Activated T-cell treated with anti-CD3 and anti-CD28 coated beads for 4 hours (primary cell): ENCODE results near the gene ST7.

Experiments
- DNase-seq: peaks from one replicate; pipeline ENCODE4 v3.0.0-alpha.2; 2020

ST7 gene

DNA sequence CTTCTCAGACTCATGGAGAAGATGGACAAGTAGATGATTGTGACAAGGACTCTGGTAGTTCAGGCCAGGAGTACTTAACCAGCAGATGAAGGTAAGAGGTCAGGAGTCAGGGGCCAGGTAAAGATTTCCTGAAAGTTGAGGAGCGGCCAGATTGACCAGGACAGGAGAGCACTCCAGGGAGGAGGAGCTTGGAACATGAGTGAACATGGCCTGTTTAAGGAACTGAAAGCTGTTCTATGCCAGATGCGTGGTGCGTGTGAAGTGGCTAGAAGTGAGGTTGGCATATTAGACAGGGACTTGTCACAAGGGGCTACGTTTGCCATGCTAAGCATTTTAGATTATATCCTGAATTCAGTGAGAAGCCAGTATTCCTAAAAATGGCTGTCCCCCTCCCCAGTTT lies 212.4 kb downstream of the ST7 start:
- no peak for DNase-seq

DNA sequence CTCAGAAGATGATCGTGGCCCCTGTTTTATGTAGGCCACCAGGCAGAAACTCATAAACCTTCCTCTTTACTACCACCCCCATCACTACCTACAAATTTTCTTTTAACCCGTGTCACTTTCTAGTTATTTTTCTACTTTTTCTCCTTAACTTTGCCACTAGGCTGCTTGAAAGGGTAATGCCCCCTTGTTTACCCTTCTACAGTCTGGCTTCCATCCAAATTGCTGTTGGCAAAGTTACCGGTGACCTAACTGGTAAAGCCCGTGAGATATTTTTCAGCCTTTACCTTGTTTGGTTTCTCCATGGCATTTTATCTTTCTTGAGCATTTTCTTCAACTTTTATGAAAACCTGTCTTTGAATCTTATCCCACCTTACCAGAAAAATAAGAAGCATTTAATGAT lies 216.6 kb downstream of the ST7 start:
- DNase-seq: no peak

- no peak for DNase-seq
Observed at GRCh38 chr7:117171106-117171505, 217.8 kb downstream of the ST7 start.

DNA sequence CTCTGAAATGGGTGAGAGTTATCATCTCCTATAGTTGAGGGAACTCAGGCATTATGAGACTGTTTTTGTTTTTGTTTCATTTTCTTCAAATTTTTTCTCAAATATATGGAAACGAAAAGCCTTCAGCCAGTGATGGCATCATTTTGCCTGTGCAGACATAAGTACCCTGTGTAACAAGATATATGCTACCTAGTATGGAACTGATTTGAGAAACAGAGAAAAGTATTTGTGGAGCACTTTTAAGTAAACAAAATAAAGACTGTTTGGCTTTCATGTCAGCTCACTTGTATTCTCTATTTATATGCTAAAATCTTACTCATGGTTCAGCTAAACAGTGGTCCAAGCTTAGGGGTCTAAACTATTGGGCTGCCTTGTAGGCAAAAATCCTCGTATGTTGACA lies 219.0 kb downstream of the ST7 start:
- DNase-seq: no peak

DNA sequence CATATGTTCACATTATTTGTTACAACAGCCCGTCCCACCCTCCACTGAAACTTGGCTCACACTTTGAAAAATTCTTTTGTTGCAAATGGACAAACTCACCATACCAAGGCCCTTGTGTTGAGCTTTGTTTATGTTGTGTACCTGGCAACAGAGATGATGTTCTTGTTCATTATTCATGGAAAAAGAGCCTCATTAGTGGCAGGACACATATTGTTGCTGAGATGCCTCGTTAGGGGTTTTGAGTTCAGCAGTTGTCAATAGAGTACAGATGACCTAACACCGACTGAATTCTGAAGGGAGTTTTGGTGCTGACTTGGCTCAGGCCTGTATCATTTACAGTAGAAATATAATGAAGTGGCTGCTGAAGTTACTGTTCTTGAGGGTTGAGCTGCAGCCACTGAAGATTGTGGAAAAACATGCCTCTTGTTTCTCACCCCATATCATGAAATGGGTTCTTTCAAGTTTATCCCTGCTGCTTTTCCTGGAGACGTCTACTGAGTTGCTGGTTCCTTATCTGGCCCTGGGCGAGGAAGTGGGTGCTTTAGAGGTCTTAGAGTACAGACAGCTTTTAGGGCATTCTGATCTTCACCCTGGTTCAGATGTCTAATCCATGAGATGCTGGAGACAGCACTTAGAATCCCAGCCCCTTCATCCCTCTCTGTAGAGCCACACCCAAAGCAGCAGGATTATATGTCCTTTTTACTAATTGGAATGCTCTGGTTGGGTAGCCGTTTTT lies 219.9 kb downstream of the ST7 start:
- DNase-seq: no peak

- no peak for DNase-seq
Observed at GRCh38 chr7:117176206-117176605, 222.9 kb downstream of the ST7 start.

- no peak for DNase-seq
Observed at GRCh38 chr7:117178600-117178999, 225.3 kb downstream of the ST7 start.

DNA sequence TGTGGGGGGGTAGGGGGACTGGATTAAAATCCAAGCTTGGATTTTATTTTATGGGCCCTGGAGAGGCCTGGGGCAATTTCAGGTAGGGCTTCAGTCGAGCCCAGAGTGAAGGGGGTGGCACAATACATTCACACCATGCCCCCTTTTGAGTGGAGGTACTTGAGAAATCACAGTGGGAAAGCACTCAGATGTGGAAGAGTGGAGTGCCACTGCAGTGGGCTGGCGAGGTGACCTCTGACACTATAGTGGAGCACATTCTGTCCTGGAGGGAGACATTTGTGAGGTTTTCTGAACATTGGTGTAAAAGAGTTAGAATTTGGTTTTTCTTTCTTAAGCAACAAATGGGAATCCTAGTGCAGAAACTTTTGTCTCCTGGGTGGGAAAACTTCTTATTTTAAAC lies 226.4 kb downstream of the ST7 start:
- no peak for DNase-seq

GRCh38 chr7:117183729-117184128 lies 230.4 kb downstream of the ST7 start:
- DNase-seq: no peak

DNA sequence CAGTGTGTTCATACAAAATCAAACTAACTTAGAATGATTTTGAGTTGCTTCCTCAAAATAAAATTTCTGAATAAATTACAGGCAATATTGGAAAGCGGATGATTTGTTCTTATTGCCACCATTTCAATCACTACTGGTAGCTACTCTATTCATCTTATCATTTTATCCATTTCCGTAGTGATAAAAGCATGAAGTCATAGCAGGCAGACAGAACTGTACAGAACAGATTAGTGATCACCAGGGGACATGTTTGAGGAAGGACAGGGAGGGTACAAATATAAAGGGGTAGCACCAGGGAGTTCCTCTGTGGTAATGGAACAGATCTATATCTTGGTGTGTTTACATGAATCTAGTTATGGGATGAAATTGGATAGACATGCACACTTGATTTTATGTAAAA lies 231.1 kb downstream of the ST7 start:
- DNase-seq: no peak

- DNase-seq: no peak
Observed at GRCh38 chr7:117185124-117185523, 231.8 kb downstream of the ST7 start.

GRCh38 chr7:117186218-117187010 lies 233.1 kb downstream of the ST7 start:
- DNase-seq: no peak

- no peak for DNase-seq
Observed at GRCh38 chr7:117188376-117188775, 235.1 kb downstream of the ST7 start.

GRCh38 chr7:117188949-117189592 lies 235.8 kb downstream of the ST7 start:
- no peak for DNase-seq

GRCh38 chr7:117190104-117190503 lies 236.8 kb downstream of the ST7 start:
- no peak for DNase-seq

GRCh38 chr7:117190746-117191435 lies 237.6 kb downstream of the ST7 start:
- no peak for DNase-seq

GRCh38 chr7:117192108-117192507 lies 238.8 kb downstream of the ST7 start:
- no peak for DNase-seq

GRCh38 chr7:117193564-117193963 lies 240.3 kb downstream of the ST7 start:
- DNase-seq: no peak

- DNase-seq: no peak
Observed at GRCh38 chr7:117194445-117194844, 241.1 kb downstream of the ST7 start.

DNA sequence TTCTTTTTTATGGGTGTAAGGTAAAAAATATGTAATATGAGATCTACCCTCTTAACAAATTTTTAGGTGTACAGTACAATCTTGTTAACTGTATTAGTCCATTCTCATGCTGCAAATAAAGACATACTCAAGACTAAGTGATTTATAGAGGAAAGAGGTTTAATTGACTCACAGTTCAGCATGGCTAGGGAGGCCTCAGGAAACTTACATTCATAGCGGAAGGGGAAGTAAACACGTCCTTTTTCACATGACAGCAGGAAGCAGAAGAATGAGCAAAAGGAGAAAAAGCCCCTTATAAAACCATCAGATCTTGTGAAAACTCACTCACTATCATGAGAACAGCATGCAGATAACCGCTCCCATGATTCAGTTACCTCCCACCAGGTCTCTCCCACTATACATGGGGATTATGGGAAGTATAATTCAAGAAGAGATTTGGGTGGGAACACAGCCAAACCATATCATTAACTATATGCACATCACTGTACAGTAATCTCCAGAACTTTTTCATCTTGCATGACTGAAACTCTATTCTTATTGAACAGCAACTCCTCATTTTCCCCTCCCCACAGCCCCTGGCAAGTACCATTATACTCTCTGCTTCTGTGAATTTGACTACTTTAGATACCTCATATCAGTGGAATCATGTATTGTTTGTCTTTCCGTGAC lies 242.2 kb downstream of the ST7 start:
- no peak for DNase-seq

DNA sequence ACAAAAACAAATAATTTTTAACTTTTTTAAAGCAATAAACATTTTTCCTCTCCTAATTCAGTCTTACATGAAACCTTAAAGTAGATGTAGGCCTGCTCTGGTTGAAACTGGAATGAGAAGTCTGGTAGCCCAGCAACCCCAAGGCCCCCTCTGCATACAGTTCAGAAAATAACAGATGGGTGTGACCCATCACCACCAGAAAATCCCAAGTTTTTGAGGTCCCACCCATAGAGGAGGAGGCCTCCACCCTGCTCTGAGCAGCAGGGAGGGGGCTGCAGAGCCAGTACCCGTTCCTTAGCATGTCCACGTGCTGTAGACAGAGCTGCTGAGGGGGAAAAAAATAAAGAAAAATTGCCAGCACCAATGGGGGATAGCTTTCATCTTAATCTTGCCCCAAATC lies 246.8 kb downstream of the ST7 start:
- no peak for DNase-seq

GRCh38 chr7:117200786-117201458 lies 247.6 kb downstream of the ST7 start:
- no peak for DNase-seq
